ENCODE data around the gene GDAP2.

DNA sequence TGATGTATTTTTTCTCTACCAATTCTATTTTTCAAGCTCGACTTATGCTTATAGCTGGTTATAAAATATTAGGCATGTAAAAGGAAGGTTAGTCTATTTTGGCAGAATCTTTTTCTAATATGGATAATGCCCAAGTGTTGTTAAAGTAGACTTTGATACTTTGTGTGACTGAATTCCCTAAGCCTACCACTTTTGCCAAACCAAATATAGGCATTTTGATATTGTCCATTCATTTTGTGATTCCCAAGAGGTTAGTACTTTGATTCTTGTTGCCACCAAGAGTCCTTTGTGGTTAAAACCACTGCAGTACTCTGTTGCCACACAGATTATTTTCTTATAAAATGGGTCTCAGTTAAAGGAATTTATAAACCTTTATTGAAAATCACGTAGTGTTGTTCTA is 4.3 kb upstream of the GDAP2 start:
- TF ChIP-seq CTCF (IDR thresholded peaks at IDR 0.05) = no peak
- TF ChIP-seq ZFX (IDR thresholded peaks at IDR 0.05; ENCODE audit: borderline replicate concordance) = no peak
